ENCODE measurements around the gene TET2. TPM values are rescaled to one million over a fixed set of nuclear protein-coding genes. Genes with fewer than 3 reads are reported as not detected.
A peak's percentile ranks its signal among the peaks of the same experiment; 100 is the strongest.

TET2 gene
- total and polyA plus RNA-seq, 4 donors, result 14.0 to 32.9 (median 23.4) TPM

- DNase-seq (ENCODE audit: low read depth in 4 of 6, low spot score in 6 of 6), result peak in 1 of 6 donors; percentile 64
- no CpG with 5 or more reads among the region's 1 CpG for WGBS (ENCODE audit: insufficient coverage)
- H3K27ac ChIP-seq (ENCODE audit: low read depth, low read length), result no peak overlapping the region
Measured at GRCh38 chr4:105329081-105329480, 182.4 kb downstream of the TET2 start.

More at GRCh38 chr4:105329081-105329480, 182.4 kb downstream of the TET2 start:
- Histone ChIP-seq H3K36me3 (ENCODE audit: control insufficient read depth, insufficient read depth, low read length) (no peaks in the 10 kb centered on the region), H3K27me3 (ENCODE audit: control insufficient read depth, insufficient read depth, low read length) (no peaks in the 10 kb centered on the region), H3K4me3 (ENCODE audit: low read depth, low read length) (no peak overlapping the region), H3K4me1 (ENCODE audit: control insufficient read depth, insufficient read depth, low read length) (no peaks in the 10 kb centered on the region), H3K9me3 (ENCODE audit: control insufficient read depth, insufficient read depth, low read length) (no peaks in the 10 kb centered on the region)

Small RNA genes within 50 kb of the gene (small RNA-seq; reads per million reads assigned to genes)
- gene RF00322 (ENCODE audit: low replicate concordance) (not detected), gene RN7SL89P (ENCODE audit: low replicate concordance) (not detected)
